Left forelimb (tissue), 1 donor: ENCODE measurements around the gene PSG4.
"Not testable (repeated sequence)": the region's sequence is repeated elsewhere in the genome, so short reads cannot be mapped to it uniquely, and the experiment has no call there.

Source experiments
- DNase-seq: peaks from one replicate; pipeline ENCODE4 v3.0.0-alpha.2; 2018; ENCODE audit warnings: low spot score

PSG4 gene

DNA sequence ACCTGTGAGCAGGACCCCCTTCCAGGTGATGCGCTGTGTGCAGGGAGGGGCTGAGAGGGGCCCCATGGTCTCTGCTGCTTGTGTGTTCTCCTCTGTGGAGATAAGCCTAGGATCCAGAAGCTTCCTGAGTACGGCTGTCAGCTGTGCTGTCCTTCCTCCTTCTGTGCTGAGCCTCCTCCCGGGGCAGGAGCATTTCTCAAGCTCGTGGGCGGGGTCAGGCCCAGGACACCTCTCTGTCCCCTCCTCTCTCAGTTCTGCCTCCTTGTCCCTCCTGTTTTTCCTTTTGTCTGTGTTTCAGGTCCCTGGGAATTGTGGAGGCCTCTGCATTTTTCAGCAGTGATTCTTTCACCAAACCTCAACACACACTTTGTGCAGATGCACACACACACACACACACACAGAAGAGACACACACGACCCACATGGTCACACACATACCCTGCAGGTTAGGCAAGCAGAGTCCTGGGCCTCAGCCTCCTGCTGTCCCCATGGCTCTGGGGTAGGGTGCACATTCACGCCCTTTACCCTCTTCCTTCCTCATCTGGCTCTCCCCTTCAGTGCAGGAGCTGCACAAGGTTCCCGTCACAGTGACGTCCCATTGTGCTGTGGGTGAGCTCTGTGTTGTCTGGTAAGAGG, at the start of gene PSG4:
TSS of gene PSG4 (minus strand) at position 168 of the 635 bp plus-strand sequence. CDS start at position 66, 102 bp downstream.
- not testable (repeated sequence) for DNase-seq

DNA sequence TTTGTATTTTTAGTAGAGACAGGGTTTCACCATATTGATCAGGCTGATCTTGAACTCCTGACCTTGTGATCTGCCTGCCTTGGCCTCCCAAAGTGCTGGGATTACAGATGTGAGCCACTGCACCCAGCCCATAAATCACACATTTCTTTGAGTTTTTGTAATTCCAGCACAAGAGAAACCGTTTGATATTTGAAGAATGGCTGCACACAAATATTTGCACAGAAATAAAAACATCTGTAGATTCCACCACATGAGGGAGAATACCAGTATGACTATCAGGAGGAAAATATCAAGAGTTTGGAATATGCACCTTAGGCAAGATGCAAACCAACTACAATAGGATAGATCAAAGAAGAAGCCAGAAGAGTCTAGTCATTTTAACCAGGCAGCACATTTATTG, 46.0 kb upstream of the PSG4 start:
- not testable (repeated sequence) for DNase-seq

DNA sequence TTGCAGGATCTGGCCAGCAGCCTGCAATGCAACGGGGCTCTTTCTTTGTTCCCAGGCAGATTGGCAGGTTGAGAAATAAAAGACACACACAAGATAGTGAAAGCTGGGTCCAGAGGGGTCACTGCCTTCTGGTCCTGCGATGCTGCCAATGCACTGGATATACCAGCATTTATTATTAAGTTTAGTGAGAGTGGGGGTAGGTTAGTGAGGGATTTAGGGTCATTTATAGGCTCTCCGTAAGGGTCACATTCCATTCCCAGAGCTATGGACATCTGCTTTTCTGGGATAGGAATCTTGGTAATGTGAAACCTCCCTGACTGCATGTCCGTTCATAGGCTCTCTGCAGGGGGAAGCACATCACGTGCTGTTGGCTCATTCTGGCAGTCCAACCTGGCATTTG, 44.9 kb upstream of the PSG4 start:
- not testable (repeated sequence) for DNase-seq

DNA sequence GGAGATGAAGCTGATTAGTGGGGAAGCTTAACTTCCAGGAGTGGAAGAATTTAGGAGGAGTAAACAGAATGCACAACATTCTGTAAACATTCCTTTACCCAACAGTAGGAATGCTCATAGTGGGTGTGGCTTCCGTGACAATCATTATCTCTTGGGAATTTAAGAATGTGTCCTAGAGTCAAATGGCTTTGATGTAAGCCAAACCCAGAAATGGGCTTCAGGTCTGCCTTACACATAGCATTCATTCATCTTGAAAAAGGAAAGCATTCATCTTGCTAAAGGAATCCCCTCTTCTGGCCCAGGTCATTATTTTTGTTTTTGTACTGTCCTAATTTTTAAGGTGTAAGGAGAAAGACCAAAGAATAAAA, 43.2 kb upstream of the PSG4 start:
- DNase-seq, result not testable (repeated sequence)

DNA sequence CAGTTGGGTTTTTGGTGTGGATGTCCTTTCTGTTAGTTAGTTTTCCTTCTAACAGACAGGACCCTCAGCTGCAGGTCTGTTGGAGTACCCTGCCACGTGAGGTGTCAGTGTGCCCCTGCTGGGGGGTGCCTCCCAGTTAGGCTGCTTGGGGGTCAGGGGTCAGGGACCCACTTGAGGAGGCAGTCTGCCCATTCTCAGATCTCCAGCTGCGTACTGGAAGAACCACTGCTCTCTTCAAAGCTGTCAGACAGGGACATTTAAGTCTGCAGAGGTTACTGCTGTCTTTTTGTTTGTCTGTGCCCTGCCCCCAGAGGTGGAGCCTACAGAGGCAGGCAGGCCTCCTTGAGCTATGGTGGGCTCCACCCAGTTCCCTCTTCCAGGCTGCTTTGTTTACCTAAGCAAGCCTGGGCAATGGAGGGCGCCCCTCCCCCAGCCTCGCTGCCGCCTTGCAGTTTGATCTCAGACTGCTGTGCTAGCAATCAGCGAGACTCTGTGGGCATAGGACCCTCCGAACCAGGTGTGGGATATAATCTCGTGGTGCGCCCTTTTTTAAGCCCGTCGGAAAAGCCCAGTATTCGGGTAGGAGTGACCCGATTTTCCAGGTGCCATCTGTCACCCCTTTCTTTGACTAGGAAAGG, 41.9 kb upstream of the PSG4 start:
- DNase-seq, result not testable (repeated sequence)

DNA sequence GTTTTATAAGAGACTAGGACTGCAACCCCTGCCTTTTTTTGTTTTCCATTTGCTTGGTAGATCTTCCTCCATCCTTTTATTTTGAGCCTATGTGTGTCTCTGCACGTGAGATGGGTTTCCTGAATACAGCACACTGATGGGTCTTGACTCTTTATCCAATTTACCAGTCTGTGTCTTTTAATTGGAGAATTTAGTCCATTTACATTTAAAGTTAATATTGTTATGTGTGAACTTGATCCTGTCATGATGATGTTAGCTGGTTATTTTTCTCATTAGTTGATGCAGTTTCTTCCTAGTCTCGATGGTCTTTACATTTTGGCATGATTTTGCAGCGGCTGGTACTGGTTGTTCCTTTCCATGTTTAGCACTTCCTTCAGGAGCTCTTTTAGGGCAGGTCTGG, 40.4 kb upstream of the PSG4 start:
- DNase-seq, result not testable (repeated sequence)

DNA sequence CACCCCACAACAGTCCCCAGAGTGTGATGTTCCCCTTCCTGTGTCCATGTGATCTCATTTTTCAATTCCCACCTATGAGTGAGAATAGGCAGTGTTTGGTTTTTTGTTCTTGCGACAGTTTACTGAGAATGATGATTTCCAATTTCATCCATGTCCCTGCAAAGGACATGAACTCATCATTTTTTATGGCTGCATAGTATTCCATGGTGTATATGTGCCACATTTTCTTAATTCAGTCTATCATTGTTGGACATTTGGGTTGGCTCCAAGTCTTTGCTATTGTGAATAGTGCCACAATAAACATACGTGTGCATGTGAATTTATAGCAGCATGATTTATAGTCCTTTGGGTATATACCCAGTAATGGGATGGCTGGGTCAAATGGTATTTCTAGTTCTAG, 36.8 kb upstream of the PSG4 start:
- DNase-seq, result not testable (repeated sequence)

DNA sequence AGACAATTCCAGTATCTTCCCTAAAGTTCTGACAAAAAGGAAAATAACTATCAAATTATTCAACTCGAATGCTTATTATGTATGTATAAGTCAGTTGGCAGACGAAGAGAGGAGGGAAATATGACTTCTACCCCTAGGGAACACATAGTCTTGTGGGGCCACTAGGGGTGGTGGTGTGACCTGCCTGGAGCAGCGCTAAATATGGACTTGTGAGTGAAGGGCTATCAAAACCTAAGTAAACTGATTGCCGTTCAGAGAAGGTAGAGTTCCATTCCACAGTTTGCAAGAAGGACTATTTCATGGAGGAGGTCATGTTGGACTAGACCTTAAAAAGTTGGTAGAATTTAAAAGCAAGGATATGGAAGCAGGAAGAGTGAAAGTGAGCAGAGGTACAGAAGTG, 32.8 kb upstream of the PSG4 start:
- DNase-seq, result not testable (repeated sequence)

DNA sequence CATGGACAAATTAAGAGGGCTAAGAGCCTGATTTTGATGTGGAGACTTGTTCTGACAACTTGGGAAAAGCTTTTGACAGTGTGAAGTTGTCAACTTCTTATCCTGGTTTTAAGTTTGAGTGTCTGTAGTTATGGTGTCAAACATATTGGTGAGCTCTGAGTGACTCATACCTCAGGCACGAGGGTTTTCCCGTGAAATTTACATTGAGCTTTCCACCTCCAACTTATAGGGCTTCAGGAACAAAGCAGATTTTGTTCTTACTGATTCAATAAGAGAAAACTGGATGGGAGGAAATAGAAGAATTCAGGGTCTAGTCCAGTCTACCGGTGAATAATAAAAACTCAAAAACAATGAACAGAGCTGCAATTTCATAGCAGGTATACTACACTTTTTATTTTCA, 30.2 kb upstream of the PSG4 start:
- not testable (repeated sequence) for DNase-seq

DNA sequence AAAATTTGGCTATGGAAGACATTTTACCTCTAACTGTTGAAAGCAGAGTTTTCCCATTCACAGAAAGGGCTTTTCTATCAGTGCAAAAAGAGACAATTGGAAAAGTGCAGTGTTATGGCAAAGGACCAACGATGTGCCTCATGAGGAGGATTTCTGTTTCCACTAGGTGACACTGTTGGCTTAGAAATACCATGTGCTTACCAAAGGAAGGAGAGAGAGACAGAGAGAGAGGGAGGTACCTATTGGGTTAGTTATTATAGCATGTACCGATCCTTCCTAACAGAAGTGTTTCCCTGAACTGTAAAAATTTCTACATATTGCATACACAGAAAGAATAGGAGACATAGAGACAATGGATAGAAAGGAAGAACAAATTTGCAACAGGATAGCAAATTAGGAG, 23.9 kb upstream of the PSG4 start:
- DNase-seq, result no peak

DNA sequence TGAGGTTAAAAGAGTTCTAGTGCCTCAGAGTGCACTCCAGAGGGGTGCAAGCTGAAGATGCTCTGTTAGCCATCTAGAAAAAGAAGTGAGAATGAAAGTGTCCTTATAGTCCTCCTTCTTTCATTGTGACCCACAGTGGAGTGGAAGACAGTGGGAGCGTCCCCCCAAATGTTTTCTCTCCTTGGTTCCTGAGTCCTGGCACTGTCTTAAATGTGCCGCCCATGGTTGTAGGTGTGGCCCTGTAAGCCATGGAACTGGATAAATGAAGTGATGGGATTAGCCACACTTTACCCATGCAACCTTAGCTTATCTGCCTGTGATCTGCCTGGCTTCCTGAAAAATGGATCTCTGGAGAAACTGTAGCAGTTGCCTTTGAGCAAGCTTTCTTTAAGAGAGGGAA, 23.3 kb upstream of the PSG4 start:
- not testable (repeated sequence) for DNase-seq

DNA sequence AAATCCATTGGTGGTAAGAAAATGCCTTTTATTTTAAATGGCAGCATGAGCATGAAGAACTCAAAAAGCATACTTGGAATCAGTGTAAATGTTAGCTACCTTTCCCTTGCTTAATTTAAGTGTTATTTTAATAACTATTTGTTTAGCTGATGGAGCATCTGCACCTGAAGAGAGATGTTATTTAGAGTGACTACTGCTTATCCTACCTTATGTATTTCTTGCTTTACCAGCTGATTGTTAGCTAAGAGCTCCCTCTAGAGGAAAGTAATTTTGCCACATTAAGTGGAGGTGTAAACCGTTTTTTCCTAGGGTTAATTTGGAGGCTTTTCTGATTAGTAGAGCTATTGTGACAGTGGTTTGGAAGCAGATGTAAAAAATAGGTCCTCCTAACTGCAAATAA, 21.5 kb upstream of the PSG4 start:
- DNase-seq, result not testable (repeated sequence)

DNA sequence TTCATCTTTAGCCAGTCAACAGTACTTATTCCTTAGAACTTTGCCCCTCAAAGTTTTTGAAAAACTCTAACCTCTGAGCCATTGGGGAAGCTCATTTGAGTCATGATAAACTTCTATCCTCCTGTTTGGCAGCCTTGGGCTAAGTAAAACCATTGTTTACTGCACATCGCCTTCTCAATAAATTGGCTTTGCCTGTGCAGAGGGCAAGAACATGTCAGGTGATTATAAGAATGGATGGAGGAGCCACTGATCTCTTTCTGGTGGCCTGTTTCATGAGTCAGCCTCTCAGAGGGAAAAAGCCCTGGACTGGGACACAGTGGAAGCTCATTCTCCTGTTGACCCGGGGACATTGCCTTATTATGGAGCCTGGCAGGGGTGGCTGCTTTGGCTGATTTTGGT, 19.4 kb upstream of the PSG4 start:
- DNase-seq, result no peak

DNA sequence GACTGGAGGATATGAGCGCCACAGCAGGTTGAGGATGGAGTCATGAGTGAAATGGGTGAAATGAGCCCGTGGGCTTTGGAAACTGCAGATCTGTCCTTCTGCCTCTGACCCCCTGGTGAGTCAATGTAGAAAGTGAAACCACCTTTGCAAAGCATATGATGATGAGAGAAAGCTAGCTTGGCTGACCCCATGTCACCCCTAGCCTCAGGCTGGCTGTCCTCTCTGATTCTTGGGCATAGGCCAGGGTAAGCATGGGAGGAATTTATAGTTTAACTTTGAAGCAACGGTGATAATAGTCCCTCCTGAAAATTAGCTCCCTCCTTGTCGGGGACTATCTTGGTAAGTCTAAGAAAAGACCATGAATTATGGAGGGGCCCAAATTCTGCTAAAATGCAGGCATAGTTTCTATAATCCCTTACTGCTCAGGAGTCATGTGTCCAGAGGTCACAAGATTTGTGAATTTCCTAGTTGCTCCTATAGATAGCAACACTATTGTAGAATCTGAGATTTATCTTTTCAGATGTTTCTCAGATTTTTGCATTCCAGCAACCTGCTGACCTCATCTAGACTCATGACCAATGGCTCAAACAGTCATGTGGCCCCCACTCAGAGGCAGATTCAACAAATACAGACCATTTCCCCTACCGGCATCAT, 18.9 kb upstream of the PSG4 start:
- DNase-seq, result not testable (repeated sequence)

DNA sequence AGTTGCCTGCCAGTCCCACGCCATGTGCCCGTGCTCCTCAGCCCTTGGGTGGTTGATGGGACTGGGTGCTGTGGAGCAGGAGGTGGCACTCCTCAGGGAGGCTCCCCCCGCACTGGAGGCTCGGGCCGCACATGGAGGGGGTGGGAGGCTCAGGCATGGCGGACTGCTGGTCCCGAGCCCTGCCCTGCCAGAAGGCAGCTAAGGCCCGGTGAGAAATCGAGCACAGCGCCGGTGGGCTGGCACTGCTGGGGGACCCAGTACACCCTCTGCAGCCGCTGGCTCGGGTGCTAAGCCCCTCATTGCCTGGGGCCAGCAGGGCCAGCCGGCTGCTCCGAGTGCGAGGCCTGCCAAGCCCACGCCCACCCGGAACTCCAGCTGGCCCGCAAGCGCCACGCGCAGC, 16.5 kb upstream of the PSG4 start:
- DNase-seq, result not testable (repeated sequence)

DNA sequence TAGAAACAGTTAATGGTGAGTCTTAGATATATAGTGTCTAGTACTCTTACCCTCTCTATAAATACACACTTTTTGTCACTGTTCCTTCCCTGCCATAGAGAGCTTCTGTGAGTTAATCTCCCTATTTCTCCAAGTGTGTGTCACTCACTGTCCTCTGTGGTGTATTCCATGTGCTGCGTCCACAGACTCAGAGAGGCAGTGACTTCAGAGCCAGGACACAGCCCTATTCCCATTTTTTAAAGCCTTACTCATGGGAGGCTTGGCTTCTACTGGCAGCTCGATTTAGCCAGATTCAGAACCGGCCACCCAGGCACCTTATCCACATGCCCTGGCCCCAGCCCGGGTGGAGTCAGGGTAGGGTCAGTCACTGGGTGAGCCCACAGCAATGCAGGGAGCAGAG, 13.7 kb upstream of the PSG4 start:
- not testable (repeated sequence) for DNase-seq

DNA sequence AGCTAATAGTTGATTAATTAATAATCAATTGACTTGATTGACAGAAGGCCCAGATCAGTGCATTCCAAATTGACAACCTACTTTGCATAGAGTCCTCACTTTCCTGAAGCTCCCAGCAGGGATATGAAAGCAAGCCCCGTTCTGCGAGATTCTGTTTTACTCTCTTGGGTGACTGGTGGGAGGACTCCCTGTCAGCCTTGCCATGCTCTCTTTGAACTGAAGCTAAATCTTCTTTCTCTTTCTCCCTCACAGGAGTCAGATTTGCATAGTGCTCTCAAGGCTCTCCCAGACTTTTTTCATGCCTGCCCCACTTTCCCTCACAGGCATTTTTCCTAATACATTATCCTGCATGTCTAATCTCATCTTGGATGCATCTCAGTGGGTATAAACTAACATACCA, 10.4 kb upstream of the PSG4 start:
- DNase-seq, result not testable (repeated sequence)

DNA sequence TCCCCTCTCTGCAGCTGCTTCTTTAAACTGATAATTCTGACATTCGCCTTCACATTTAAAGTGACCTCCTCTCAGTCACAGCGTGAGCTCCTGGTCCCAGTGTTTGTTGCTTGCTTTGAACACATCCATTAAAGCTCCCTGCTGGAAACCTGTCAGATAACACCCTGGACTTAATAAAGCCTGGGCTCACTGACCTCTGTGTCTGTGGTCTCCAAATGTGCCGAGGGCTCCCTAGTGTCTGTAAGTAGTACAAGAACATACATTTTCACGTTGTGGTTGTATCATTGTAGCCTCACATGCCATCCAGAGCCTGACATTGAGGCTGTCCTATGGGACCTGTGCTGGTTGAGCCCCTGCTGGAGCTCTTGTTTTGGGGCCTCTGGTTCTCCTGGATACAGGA, 2.6 kb upstream of the PSG4 start:
- no peak for DNase-seq

DNA sequence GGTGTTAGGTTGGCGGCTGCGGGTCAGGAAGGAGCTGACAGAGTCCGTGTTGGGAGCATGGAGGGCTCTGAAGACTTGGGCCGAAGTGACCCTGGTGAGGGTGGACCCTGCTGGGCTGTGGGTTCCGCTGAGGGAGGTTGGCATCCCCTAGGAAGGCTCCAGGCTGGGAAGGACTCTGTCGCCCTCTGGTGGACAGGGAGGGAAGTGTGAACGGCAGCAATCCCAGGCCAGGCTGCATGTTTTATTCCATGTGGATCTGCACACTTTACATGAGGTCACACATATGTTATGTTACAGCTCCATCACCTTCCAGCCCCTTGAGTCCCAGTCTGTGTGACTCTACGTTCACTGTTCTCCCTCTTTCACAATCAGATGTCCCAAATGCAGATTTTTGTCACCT, 1.7 kb upstream of the PSG4 start:
- not testable (repeated sequence) for DNase-seq

DNA sequence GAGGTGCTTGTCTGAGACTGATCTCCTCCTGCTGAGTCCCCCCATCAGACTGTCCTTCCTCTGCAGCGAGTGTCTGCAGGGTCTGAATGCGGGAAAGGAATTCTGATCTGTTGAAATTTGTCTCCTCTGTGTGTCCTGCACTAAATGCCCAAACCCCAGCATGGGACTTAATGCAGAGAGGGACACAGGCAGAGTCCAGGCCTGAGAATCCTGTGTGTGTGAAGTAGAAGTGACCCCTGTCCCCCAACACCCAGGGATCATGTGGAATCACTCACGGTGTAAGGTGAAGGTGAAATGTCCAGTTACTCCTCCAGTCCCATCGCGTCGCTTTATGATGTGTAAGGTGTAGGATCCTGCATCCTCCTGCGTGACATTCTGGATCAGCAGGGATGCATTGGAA, 1.8 kb downstream of the PSG4 start:
- DNase-seq, result not testable (repeated sequence)

DNA sequence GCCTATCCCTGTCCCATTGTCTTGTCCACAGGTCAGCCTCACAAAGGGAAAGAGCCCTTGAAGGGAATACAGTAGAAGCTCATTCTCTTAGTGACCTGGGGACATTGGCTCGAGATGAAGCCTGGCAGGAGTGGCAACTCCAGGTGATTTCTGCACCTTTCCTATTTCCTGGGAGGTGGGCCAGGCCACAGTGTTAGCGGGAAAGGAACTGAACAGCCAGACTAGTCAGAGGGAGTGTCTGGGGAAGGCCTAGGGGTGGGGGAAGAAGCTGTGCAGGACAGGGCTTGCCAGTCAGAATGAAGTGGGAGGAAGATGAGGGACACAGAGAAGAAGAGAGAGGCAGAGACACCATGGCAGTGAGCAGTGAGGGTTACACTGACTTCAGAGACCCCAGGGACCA, 3.5 kb downstream of the PSG4 start:
- DNase-seq, result not testable (repeated sequence)

DNA sequence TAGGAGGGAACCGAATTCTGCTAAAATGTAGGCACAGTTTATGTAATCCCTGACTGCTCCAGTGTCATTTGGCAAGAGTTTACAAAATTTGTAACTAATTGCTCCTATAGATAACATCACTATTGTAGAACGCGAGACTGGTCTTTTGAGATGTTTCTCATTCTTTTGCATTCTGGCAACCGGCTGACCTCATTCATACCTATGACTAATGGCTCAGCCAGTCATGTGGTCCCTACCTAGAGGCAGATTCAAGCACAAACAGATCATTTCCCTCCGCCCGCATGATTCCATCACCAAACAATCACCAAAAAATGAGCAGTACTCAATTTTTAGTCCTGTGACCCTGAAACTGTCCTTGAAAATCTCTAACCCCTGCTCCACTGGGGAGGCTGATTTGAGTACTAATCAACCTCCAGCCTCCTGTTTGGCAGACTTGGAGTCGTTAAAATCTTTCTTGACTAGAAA, 4.1 kb downstream of the PSG4 start:
- not testable (repeated sequence) for DNase-seq
